Spleen (tissue), 11 donors: Measurements from ENCODE around the gene STAM2. TPM values are rescaled to one million over a fixed set of nuclear protein-coding genes. Genes with fewer than 3 reads are reported as not detected.
"Not testable (repeated sequence)": the region's sequence is repeated elsewhere in the genome, so short reads cannot be mapped to it uniquely, and the experiment has no call there.

Source experiments
- DNase-seq: peaks from one replicate; pipeline ENCODE4 v3.0.0-alpha.2; 2020
- H3K27ac ChIP-seq, 8 donors: fragments of 200-600 bp; sonication (generic) in 7 of 8; 1 replicate in 4 of 8; 2 replicates in 4 of 8; pipeline versions ENCODE4 v1.5.0 to v1.8.0; 2016 to 2021; ENCODE audit warnings: inconsistent platforms in 4 of 8, mild to moderate bottlenecking in 4 of 8, moderate library complexity in 1 of 8
- H3K27me3 ChIP-seq, 7 donors: fragments of 200-600 bp; sonication (generic) in 6 of 7; replicated peaks in 1 of 7; 1 replicate in 4 of 7; 2 replicates in 3 of 7; pipeline versions ENCODE4 v1.5.0 to v1.8.0; 2016 to 2021; ENCODE audit warnings: inconsistent platforms in 3 of 7, mild to moderate bottlenecking in 1 of 7
- H3K36me3 ChIP-seq, 6 donors: fragments of 200-600 bp; sonication (generic) in 5 of 6; 1 replicate in 4 of 6; 2 replicates in 2 of 6; pipeline versions ENCODE4 v1.5.0 to v1.8.0; 2016 to 2021; ENCODE audit warnings: inconsistent platforms in 2 of 6
- H3K4me1 ChIP-seq, 6 donors: fragments of 200-600 bp; sonication (generic) in 5 of 6; 1 replicate in 3 of 6; 2 replicates in 3 of 6; pipeline versions ENCODE4 v1.5.0 to v1.8.0; 2016 to 2021; ENCODE audit warnings: inconsistent platforms in 3 of 6
- H3K4me3 ChIP-seq, 8 donors: fragments of 200-600 bp; sonication (generic) in 7 of 8; 1 replicate in 4 of 8; 2 replicates in 4 of 8; pipeline versions ENCODE4 v1.5.0 to v1.8.0; 2016 to 2021; ENCODE audit warnings: inconsistent platforms in 4 of 8, mild to moderate bottlenecking in 4 of 8, moderate library complexity in 2 of 8
- H3K9me3 ChIP-seq, 8 donors: fragments of 200-600 bp; sonication (generic) in 7 of 8; 1 replicate in 4 of 8; 2 replicates in 4 of 8; pipeline versions ENCODE4 v1.5.0 to v1.8.0; 2016 to 2021; ENCODE audit warnings: inconsistent platforms in 4 of 8
- POLR2A ChIP-seq, 3 donors: fragments of 450-650 bp; IDR thresholded peaks; one replicate each; pipeline ENCODE4 v1.5.1; 2017; ENCODE audit warnings: antibody characterized with exemption in 3 of 3, mild to moderate bottlenecking in 1 of 3
- POLR2AphosphoS5 ChIP-seq, 3 donors: sonication (generic); formaldehyde crosslinking; IDR thresholded peaks; one replicate each; pipeline ENCODE4 v1.5.1; 2017; ENCODE audit warnings: antibody characterized with exemption in 3 of 3
- WGBS, 5 donors: extraction: QIAGEN DNeasy Blood & Tissue Kit in 3 of 5; methylation state at CpG; one replicate each; pipeline versions ENCODE4 v1.1.5 to v1.1.7; 2013 to 2018; 5-methylcytosine and 5-hydroxymethylcytosine counted together
- intact Hi-C: fragments of 100-400 bp; cut with DNase I; formaldehyde crosslinking; loops from one replicate; pipeline ENCODE4 v1.15.0; 2023; ENCODE audit warnings: low total_unique reads
- polyA plus RNA-seq, 3 donors: library from polyadenylated mRNA; stranded (reverse); fragments of 200-250 nt; gene quantifications; one replicate each; pipeline ENCODE4 v1.2.1, GENCODE V29; 2013
- total RNA-seq, 7 donors: library from RNA; depleted of rRNA in 3 of 7; stranded (reverse); fragments of >200 nt in 3 of 7; fragmentation: NEBNext Ultra II Directional in 4 of 7; extraction: Animal tissue kit (Norgen Biotek cat#: 25700) in 4 of 7; gene quantifications; one replicate each; pipeline versions ENCODE4 v1.1.0 to v1.2.1, GENCODE V29; 2016 to 2021
- TF ChIP-seq, protein P1 (sequence below), 11 experiments: fragments of 200-600 bp in 7 of 11; fragments of 450-650 bp in 4 of 11; sonication (generic) in 4 of 11; IDR thresholded peaks in 8 of 11; conservative IDR thresholded peaks in 3 of 11; 1 replicate in 7 of 11; 2 replicates in 4 of 11; pipeline versions ENCODE4 v1.4.0 to v1.8.0; 2016 to 2021; ENCODE audit warnings: antibody characterized with exemption in 11 of 11, inconsistent platforms in 4 of 11, mild to moderate bottlenecking in 1 of 11
- donor health status: healthy with polysubstance abuse.
- donor health status: DM: no; HTN: no; CAD: no; lungs with moderate emphysema.
- donor health status: DM: no; HTN: no; CAD: no.
- donor health status: Bipolar disorder and iron deficiency.
- donor health status: healthy.
- donor health status: DM: no; HTN: no; CAD: no.
- donor health status: DM: yes; HTN: yes; CAD: no.

STAM2 gene
- total and polyA plus RNA-seq, 10 donors = 5.7 to 41.2 (median 31.8) TPM

DNA sequence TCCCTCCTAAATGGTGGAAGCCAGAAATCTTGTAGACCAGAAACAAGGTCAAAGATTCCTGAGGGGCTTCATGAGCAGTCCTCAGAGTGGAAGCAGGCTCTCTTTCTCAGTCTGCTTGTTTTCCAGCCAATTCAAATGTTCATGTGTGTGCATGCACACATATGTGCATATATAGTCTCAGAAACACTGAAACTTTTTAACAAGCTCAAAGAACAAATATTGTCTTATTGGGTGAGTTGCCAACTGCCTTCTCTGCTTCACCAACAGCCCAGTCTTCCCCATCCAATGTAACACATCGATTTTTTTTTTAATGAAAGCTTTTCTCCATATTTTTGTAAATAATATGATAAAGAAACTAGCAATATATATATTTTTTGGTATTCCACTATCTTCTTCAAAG, 80.4 kb downstream of the STAM2 start:
- no peak overlapping the region for H3K27ac ChIP-seq
- H3K4me3 ChIP-seq = no peak overlapping the region
- 82 to 93% (median 84%) methylated on average over 1 of the region's 1 CpG for WGBS, 5 donors
- intact Hi-C loops = no loop called here
- no peaks in the 10 kb centered on the region for H3K9me3 ChIP-seq
- no peak for DNase-seq
- H3K36me3 ChIP-seq = no peaks in the 10 kb centered on the region
- TF ChIP-seq POLR2AphosphoS5 (IDR thresholded peaks at IDR 0.05) = no peak
- TF ChIP-seq, protein P1, sequence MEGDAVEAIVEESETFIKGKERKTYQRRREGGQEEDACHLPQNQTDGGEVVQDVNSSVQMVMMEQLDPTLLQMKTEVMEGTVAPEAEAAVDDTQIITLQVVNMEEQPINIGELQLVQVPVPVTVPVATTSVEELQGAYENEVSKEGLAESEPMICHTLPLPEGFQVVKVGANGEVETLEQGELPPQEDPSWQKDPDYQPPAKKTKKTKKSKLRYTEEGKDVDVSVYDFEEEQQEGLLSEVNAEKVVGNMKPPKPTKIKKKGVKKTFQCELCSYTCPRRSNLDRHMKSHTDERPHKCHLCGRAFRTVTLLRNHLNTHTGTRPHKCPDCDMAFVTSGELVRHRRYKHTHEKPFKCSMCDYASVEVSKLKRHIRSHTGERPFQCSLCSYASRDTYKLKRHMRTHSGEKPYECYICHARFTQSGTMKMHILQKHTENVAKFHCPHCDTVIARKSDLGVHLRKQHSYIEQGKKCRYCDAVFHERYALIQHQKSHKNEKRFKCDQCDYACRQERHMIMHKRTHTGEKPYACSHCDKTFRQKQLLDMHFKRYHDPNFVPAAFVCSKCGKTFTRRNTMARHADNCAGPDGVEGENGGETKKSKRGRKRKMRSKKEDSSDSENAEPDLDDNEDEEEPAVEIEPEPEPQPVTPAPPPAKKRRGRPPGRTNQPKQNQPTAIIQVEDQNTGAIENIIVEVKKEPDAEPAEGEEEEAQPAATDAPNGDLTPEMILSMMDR (IDR thresholded peaks at IDR 0.05 in 8 of 11, conservative IDR thresholded peaks at IDR 0.05 in 3 of 11) = no peak
- no peak for TF ChIP-seq POLR2A (IDR thresholded peaks at IDR 0.05)
- peaks cover 0 to 36% (median 27%) of the 10 kb centered on the region in 7 donors for H3K27me3 ChIP-seq
- H3K4me1 ChIP-seq = peaks cover 0 to 33% (median 26%) of the 10 kb centered on the region in 6 donors

GRCh38 chr2:152094014-152094413, 81.5 kb downstream of the STAM2 start:
- WGBS, 5 donors = 79 to 92% (median 84%) methylated on average over 2 of the region's 2 CpGs
- intact Hi-C loops = no loop called here
- Histone ChIP-seq H3K4me1 (peaks cover 0 to 31% (median 20%) of the 10 kb centered on the region in 6 donors), H3K36me3 (no peaks in the 10 kb centered on the region), H3K27ac (no peak overlapping the region), H3K27me3 (peaks cover 0 to 24% (median 16%) of the 10 kb centered on the region in 7 donors), H3K4me3 (no peak overlapping the region), H3K9me3 (no peaks in the 10 kb centered on the region)
- DNase-seq = no peak
- TF ChIP-seq POLR2AphosphoS5 (IDR thresholded peaks at IDR 0.05) (no peak), POLR2A (IDR thresholded peaks at IDR 0.05) (no peak)
- TF ChIP-seq, protein P1 (IDR thresholded peaks at IDR 0.05 in 8 of 11, conservative IDR thresholded peaks at IDR 0.05 in 3 of 11) = no peak

DNA sequence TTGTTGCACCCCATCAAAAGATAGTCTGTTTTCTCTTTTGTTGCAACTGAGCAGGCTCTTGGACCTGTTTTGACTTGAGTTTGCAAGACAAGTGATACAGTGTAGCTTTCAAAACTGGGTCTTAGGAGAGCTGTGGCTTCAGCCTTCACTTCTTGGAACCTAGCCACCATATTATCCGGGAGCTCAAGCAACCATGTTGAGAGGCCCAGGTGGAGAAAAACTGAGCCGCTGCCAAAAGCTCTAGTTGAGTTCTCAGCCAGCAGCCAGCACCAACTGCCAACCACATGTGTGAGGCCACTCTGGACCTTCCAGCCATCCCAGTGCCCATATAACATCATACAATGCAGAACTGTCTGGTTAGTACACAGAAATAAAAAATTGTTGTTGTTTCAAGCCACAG, 82.1 kb downstream of the STAM2 start:
- 56 to 94% (median 72%) methylated on average over 2 of the region's 2 CpGs for WGBS, 5 donors
- no peak for DNase-seq
- Histone ChIP-seq H3K36me3 (no peaks in the 10 kb centered on the region), H3K4me1 (peaks cover 0 to 31% (median 15%) of the 10 kb centered on the region in 6 donors), H3K27ac (no peak overlapping the region), H3K27me3 (peaks cover 0 to 19% (median 10%) of the 10 kb centered on the region in 7 donors), H3K9me3 (no peaks in the 10 kb centered on the region), H3K4me3 (no peak overlapping the region)
- intact Hi-C loops = no loop called here
- TF ChIP-seq POLR2AphosphoS5 (IDR thresholded peaks at IDR 0.05) = no peak
- TF ChIP-seq POLR2A (IDR thresholded peaks at IDR 0.05) = no peak
- TF ChIP-seq, protein P1 (IDR thresholded peaks at IDR 0.05 in 8 of 11, conservative IDR thresholded peaks at IDR 0.05 in 3 of 11) = no peak

GRCh38 chr2:152092095-152092494, 83.5 kb downstream of the STAM2 start:
- no peaks in the 10 kb centered on the region for H3K9me3 ChIP-seq
- peaks cover 0 to 5% (median 0%) of the 10 kb centered on the region in 7 donors for H3K27me3 ChIP-seq
- 90 to 99% (median 96%) methylated on average over 2 of the region's 2 CpGs for WGBS, 5 donors
- H3K4me1 ChIP-seq = peaks cover 0 to 20% (median 3%) of the 10 kb centered on the region in 6 donors
- no peaks in the 10 kb centered on the region for H3K36me3 ChIP-seq
- DNase-seq = no peak
- intact Hi-C loops = no loop called here
- H3K4me3 ChIP-seq = no peak overlapping the region
- no peak for TF ChIP-seq POLR2A (IDR thresholded peaks at IDR 0.05)
- TF ChIP-seq, protein P1 (IDR thresholded peaks at IDR 0.05 in 8 of 11, conservative IDR thresholded peaks at IDR 0.05 in 3 of 11) = no peak
- no peak overlapping the region for H3K27ac ChIP-seq

DNA sequence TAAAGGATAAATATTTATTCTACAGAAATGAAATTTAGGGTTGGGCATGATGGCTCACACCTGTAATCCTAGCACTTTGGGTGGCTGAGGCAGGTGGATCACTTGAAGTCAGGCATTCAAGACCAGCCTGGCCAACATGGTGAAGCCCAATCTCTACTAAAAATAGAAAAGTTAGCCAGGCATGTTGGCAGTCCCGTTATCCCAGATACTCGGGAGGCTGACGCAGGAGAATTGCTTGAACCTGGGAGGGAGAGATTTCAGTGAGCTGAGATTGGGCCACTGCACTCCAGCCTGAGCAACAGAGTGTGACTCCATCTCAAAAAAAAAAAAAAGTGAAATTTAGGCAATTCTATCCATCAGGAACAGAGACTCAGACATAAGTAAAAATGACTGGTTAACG, 84.8 kb downstream of the STAM2 start:
- H3K36me3 ChIP-seq, H3K27me3 ChIP-seq, intact Hi-C loops, H3K4me3 ChIP-seq, DNase-seq, H3K9me3 ChIP-seq, H3K27ac ChIP-seq: not testable (repeated sequence)
- 89 to 95% (median 92%) methylated on average over 4 of the region's 4 CpGs for WGBS, 5 donors
- peaks cover 0 to 18% (median 2%) of the 10 kb centered on the region in 6 donors for H3K4me1 ChIP-seq
